SU-DHL-6 (cell line): Measurements from ENCODE around the gene TNXB.
"Not testable (repeated sequence)": the region's sequence is repeated elsewhere in the genome, so short reads cannot be mapped to it uniquely, and the experiment has no call there.

Experiments
- EZH2phosphoT487 ChIP-seq: fragments of 200-600 bp; sonication (generic), shearing (Covaris generic); conservative IDR thresholded peaks from 2 replicates; pipeline ENCODE4 v1.6.1; 2018; ENCODE audit warnings: mild to moderate bottlenecking, antibody characterized with exemption, low read length, moderate library complexity, mixed read lengths
- TF ChIP-seq, protein P1 (sequence below): fragments of 200-600 bp; sonication (generic); IDR thresholded peaks from one replicate; pipeline ENCODE4 v1.5.1; 2017; ENCODE audit warnings: antibody characterized with exemption, mild to moderate bottlenecking, low read length, moderate library complexity; ENCODE audit not compliant: insufficient read depth, poor library complexity, severe bottlenecking

DNA sequence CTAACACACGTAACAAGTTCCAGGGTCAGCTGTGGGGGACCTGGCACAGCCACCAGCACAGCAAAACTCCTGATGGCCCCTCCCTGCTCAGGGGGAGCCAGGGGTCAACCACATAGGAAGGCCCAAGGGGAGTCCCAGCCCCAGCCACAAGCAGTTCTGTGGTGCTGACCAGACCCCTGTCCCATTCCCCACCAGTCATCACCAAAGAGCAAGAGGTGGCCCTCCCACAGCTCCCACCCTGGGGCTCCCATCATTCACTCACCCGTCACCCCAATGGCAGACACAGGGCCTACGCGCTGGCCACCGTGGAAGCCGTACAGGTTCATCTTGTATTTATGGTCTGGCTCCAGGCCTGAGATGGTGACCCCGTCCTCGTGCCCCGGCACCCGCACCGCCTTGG, 59.4 kb downstream of the TNXB start:
- TF ChIP-seq, protein P1, sequence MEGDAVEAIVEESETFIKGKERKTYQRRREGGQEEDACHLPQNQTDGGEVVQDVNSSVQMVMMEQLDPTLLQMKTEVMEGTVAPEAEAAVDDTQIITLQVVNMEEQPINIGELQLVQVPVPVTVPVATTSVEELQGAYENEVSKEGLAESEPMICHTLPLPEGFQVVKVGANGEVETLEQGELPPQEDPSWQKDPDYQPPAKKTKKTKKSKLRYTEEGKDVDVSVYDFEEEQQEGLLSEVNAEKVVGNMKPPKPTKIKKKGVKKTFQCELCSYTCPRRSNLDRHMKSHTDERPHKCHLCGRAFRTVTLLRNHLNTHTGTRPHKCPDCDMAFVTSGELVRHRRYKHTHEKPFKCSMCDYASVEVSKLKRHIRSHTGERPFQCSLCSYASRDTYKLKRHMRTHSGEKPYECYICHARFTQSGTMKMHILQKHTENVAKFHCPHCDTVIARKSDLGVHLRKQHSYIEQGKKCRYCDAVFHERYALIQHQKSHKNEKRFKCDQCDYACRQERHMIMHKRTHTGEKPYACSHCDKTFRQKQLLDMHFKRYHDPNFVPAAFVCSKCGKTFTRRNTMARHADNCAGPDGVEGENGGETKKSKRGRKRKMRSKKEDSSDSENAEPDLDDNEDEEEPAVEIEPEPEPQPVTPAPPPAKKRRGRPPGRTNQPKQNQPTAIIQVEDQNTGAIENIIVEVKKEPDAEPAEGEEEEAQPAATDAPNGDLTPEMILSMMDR: not testable (repeated sequence)
- TF ChIP-seq EZH2phosphoT487: not testable (repeated sequence)
